Left ventricle myocardium inferior (tissue), 1 donor: ENCODE data around the gene EPHA4. TPM values are rescaled to one million over a fixed set of nuclear protein-coding genes. Genes with fewer than 3 reads are reported as not detected.

Experiments used
- DNase-seq: peaks from one replicate; pipeline ENCODE4 v3.0.0-alpha.2; 2020
- H3K27ac ChIP-seq: fragments of 200-600 bp; replicated peaks from 2 replicates; pipeline ENCODE4 v1.8.0; 2021
- H3K27me3 ChIP-seq: fragments of 200-600 bp; 2 replicates; pipeline ENCODE4 v1.8.0; 2021; ENCODE audit warnings: low read depth
- H3K36me3 ChIP-seq: fragments of 200-600 bp; 2 replicates; pipeline ENCODE4 v1.8.0; 2021
- H3K4me1 ChIP-seq: fragments of 200-600 bp; 2 replicates; pipeline ENCODE4 v1.8.0; 2021
- H3K4me3 ChIP-seq: fragments of 200-600 bp; 2 replicates; pipeline ENCODE4 v1.8.0; 2021; ENCODE audit warnings: mild to moderate bottlenecking, moderate library complexity
- H3K9me3 ChIP-seq: fragments of 200-600 bp; replicated peaks from 2 replicates; pipeline ENCODE4 v1.8.0; 2021
- intact Hi-C: fragments of 100-400 bp; cut with micrococcal nuclease; formaldehyde crosslinking; loops from one replicate; pipeline ENCODE4 v1.11.0; 2022
- total RNA-seq: library from RNA; stranded (reverse); fragmentation: NEBNext Ultra II Directional; extraction: Animal tissue kit (Norgen Biotek cat#: 25700); gene quantifications from one replicate; pipeline ENCODE4 v1.2.1, GENCODE V29; 2021
- TF ChIP-seq, protein P1 (sequence below): fragments of 200-600 bp; IDR thresholded peaks from 2 replicates; pipeline ENCODE4 v1.8.0; 2021; ENCODE audit warnings: antibody characterized with exemption, mild to moderate bottlenecking, borderline replicate concordance
- donor health status: DM: no; HTN: yes; CAD: no; lungs with severe emphysema.

EPHA4 gene
- total RNA-seq, 1 donor from 2014 or later, result 40.6 TPM

DNA sequence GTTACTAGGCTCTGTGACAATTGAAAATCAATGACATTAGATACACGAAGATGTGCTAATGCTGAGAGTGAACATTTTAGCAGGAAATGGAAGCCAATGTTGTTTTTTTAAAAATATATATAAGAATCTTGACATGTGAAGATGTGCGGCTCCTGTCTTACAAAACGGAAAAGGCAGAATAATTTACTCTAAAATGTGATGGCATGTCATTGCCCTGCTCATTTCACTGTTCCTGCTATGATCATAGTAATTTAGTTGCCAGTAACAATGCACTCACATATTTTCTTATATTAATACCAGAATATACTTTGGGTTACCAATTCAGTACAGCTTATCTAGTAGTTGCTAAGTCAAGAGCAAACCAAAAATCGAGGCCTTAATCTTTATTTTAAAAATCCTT is 10.3 kb downstream of the EPHA4 start:
- H3K4me1 ChIP-seq, result peaks cover 3% of the 10 kb centered on the region
- no peaks in the 10 kb centered on the region for H3K27me3 ChIP-seq
- H3K36me3 ChIP-seq, result peaks cover 8% of the 10 kb centered on the region
- no peaks in the 10 kb centered on the region for H3K9me3 ChIP-seq
- no peak for DNase-seq
- intact Hi-C loops, result no loop called here
- no peak overlapping the region for H3K4me3 ChIP-seq
- TF ChIP-seq, protein P1, sequence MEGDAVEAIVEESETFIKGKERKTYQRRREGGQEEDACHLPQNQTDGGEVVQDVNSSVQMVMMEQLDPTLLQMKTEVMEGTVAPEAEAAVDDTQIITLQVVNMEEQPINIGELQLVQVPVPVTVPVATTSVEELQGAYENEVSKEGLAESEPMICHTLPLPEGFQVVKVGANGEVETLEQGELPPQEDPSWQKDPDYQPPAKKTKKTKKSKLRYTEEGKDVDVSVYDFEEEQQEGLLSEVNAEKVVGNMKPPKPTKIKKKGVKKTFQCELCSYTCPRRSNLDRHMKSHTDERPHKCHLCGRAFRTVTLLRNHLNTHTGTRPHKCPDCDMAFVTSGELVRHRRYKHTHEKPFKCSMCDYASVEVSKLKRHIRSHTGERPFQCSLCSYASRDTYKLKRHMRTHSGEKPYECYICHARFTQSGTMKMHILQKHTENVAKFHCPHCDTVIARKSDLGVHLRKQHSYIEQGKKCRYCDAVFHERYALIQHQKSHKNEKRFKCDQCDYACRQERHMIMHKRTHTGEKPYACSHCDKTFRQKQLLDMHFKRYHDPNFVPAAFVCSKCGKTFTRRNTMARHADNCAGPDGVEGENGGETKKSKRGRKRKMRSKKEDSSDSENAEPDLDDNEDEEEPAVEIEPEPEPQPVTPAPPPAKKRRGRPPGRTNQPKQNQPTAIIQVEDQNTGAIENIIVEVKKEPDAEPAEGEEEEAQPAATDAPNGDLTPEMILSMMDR, result no peak
- H3K27ac ChIP-seq, result no peak overlapping the region

DNA sequence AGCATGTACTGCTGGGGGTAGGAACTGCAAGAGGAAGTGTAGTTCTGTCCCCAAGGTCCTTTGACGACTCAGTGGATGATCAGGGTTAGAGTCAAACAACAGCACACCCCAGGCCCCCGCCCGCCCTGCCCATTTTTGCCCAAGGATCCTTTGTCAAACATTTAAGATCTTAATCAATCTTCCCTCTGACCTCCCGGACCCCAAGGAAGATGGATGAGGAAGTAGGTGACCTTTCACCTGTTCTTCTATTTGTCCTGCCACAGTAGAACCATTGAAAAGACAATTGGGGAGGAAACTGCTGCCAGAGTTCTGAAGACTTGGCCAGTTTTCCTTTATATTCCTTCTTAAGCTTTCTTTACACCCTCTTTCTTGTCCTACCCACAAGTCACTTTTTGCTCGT is 12.1 kb downstream of the EPHA4 start:
- TF ChIP-seq, protein P1, result no peak
- peaks cover 8% of the 10 kb centered on the region for H3K36me3 ChIP-seq
- H3K27me3 ChIP-seq, result no peaks in the 10 kb centered on the region
- H3K4me1 ChIP-seq, result peaks cover 15% of the 10 kb centered on the region
- no peak for DNase-seq
- intact Hi-C loops, result no loop called here
- no peak overlapping the region for H3K27ac ChIP-seq
- no peak overlapping the region for H3K4me3 ChIP-seq
- no peaks in the 10 kb centered on the region for H3K9me3 ChIP-seq

GRCh38 chr2:221558107-221558506 is 14.0 kb downstream of the EPHA4 start:
- no peak overlapping the region for H3K27ac ChIP-seq
- no peaks in the 10 kb centered on the region for H3K27me3 ChIP-seq
- no peaks in the 10 kb centered on the region for H3K9me3 ChIP-seq
- TF ChIP-seq, protein P1, result no peak
- H3K4me3 ChIP-seq, result no peak overlapping the region
- intact Hi-C loops, result no loop called here
- H3K4me1 ChIP-seq, result peaks cover 33% of the 10 kb centered on the region
- no peak for DNase-seq
- H3K36me3 ChIP-seq, result no peaks in the 10 kb centered on the region

GRCh38 chr2:221555494-221555846 is 16.6 kb downstream of the EPHA4 start:
- TF ChIP-seq, protein P1, result no peak
- H3K27me3 ChIP-seq, result no peaks in the 10 kb centered on the region
- no peaks in the 10 kb centered on the region for H3K36me3 ChIP-seq
- H3K9me3 ChIP-seq, result no peaks in the 10 kb centered on the region
- DNase-seq, result no peak
- intact Hi-C loops, result no loop called here
- H3K4me3 ChIP-seq, result peak overlapping the region; percentile 20
- H3K4me1 ChIP-seq, result peaks cover 47% of the 10 kb centered on the region
- peak overlapping the region; percentile 45 for H3K27ac ChIP-seq

DNA sequence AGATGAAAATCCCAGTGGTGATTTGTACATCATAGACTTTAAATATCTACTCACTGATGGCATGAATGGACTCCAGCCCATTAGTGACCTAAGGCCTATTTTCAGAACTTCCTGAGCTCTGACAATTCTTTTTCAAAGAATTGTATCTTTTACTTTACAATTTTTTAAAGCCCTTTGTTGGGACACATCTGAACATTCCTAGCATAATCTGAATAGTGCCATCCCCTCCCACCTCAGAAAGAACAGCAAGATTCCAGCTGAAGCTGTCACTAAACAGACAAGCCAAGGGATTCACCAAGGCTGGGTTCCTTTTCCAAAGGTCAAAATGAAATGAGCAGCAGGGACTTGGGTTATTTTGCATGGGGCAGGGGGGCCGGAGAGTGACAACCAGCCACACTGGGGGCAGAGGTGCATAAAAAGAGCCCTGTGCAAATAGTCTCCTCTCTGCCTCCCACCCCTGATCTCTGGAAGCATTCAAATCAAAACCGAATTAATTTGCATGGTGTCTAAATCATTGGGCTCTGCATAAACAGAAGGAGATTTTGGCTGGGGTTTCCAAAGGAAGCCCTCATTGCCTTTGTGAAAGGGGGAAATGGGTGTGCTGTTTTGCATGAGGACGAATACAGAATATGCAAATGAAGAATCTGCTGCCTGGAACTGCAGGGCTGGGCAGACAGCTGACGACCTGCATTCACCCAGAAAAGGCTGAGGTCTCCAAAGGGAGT is 17.2 kb downstream of the EPHA4 start:
- intact Hi-C loops, result no loop called here
- peaks cover 47% of the 10 kb centered on the region for H3K4me1 ChIP-seq
- TF ChIP-seq, protein P1, result no peak
- H3K4me3 ChIP-seq, result peak overlapping the region; percentile 20
- no peaks in the 10 kb centered on the region for H3K36me3 ChIP-seq
- no peaks in the 10 kb centered on the region for H3K9me3 ChIP-seq
- peak overlapping the region; percentile 45 for H3K27ac ChIP-seq
- no peaks in the 10 kb centered on the region for H3K27me3 ChIP-seq
- DNase-seq, result no peak
